ENCODE data around the gene RNF150. TPM values are rescaled to one million over a fixed set of nuclear protein-coding genes. Genes with fewer than 3 reads are reported as not detected.

RNF150 gene
- total RNA-seq, 1 experiment from 2014 or later = 1.3 TPM

DNA sequence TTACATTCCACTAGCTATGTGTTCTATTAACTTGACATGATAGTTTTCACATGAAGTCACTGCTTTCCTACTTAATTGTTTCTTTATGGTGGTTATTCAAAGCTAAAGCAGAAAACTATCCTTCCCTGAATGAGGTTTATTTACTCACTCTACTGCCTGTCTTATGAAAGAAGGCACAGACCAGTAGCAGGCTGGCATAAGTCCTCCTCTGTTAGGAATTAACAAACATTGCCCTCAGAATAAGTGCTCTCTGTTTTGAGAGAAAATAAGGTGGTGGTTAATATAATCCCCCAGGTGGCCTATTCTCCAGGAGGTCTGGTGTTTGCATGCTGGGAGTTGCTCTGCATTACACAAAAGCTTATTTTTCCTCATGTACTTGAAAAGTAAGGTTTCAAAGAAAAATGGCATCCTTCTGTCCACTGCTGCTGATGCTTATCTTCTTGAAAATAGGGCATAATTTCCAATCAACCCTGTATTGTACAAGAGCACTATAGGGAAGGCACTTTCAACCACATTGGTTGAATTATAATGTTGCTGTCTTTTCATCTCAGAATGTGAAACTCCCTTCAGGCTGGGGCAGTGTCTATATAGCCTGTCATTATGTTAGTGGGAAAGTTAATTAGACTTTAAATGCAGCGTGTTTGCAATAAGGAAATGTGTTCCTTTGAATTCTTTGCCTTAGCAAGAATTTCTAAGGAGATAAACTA, 257.4 kb downstream of the RNF150 start:
- no peaks in the 10 kb centered on the region for H3K36me3 ChIP-seq (ENCODE audit: control insufficient read depth, insufficient read depth, low read length)
- H3K4me3 ChIP-seq (ENCODE audit: low read depth in 2 of 2, low read length in 2 of 2) = no peak overlapping the region
- intact Hi-C loops (cut with micrococcal nuclease; ENCODE audit: unreplicated experiment) = no loop called here
- H3K27me3 ChIP-seq (ENCODE audit: control insufficient read depth, insufficient read depth, low read length) = peaks cover 2% of the 10 kb centered on the region; the same call in 1 of the 2 replicates
- no peak for DNase-seq (ENCODE audit: low read depth, low spot score)
- no peak for TF ChIP-seq TCF7L2 (IDR thresholded peaks at IDR 0.05; ENCODE audit: low read depth, low read length)
- ChIA-PET CTCF (no interaction called here), POLR2A (no interaction called here)
- no peaks in the 10 kb centered on the region for H3K9me3 ChIP-seq (ENCODE audit: control insufficient read depth, insufficient read depth, low read depth, low read length)
- H3K27ac ChIP-seq (ENCODE audit: low read length) = no peak overlapping the region
- H3K4me1 ChIP-seq (ENCODE audit: control insufficient read depth, insufficient read depth, low read length) = no peaks in the 10 kb centered on the region
- in situ Hi-C loops (cut with HindIII; ENCODE audit: low pct_unique_long_range_greater_than_20kb, low sequenced_read_pairs) = no loop called here
- BruUV-seq (replicated peaks) = no TSS peak
- no peak for ATAC-seq

DNA sequence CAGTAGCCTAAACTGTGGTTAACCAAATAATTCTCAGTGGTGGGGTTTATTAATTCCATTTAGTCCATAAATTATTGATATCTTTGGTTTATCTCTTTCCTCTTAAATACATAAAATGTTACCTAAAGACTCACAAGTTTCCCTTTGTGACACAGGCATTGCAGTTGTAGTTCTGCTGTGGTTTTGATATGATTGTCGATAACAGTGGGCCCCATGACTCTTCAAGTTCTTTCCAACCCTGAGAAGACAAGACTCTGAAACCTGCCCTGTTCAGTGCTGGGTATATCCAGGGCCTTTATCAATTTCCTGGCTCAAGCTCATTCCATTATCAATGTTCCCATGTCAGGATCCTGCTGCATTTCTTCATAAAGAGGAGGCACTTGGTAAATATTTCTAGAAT, 259.2 kb downstream of the RNF150 start:
- POLR2A ChIA-PET = no interaction called here
- H3K36me3 ChIP-seq (ENCODE audit: control insufficient read depth, insufficient read depth, low read length) = no peaks in the 10 kb centered on the region
- H3K27me3 ChIP-seq (ENCODE audit: control insufficient read depth, insufficient read depth, low read length) = peaks cover 2% of the 10 kb centered on the region; the same call in 1 of the 2 replicates
- H3K4me3 ChIP-seq (ENCODE audit: low read depth in 2 of 2, low read length in 2 of 2) = no peak overlapping the region
- no TSS peak for BruUV-seq (replicated peaks)
- H3K27ac ChIP-seq (ENCODE audit: low read length) = no peak overlapping the region
- no peaks in the 10 kb centered on the region for H3K4me1 ChIP-seq (ENCODE audit: control insufficient read depth, insufficient read depth, low read length)
- ATAC-seq (no peak), DNase-seq (ENCODE audit: low read depth, low spot score) (no peak)
- TF ChIP-seq POLR2AphosphoS5 (IDR thresholded peaks at IDR 0.05; ENCODE audit: low read depth, low read length) (no peak), TCF7L2 (IDR thresholded peaks at IDR 0.05; ENCODE audit: low read depth, low read length) (no peak), SIN3A (IDR thresholded peaks at IDR 0.05; ENCODE audit: borderline replicate concordance, insufficient read depth, low read depth, low read length) (no peak)
- TF ChIP-seq, protein P1, sequence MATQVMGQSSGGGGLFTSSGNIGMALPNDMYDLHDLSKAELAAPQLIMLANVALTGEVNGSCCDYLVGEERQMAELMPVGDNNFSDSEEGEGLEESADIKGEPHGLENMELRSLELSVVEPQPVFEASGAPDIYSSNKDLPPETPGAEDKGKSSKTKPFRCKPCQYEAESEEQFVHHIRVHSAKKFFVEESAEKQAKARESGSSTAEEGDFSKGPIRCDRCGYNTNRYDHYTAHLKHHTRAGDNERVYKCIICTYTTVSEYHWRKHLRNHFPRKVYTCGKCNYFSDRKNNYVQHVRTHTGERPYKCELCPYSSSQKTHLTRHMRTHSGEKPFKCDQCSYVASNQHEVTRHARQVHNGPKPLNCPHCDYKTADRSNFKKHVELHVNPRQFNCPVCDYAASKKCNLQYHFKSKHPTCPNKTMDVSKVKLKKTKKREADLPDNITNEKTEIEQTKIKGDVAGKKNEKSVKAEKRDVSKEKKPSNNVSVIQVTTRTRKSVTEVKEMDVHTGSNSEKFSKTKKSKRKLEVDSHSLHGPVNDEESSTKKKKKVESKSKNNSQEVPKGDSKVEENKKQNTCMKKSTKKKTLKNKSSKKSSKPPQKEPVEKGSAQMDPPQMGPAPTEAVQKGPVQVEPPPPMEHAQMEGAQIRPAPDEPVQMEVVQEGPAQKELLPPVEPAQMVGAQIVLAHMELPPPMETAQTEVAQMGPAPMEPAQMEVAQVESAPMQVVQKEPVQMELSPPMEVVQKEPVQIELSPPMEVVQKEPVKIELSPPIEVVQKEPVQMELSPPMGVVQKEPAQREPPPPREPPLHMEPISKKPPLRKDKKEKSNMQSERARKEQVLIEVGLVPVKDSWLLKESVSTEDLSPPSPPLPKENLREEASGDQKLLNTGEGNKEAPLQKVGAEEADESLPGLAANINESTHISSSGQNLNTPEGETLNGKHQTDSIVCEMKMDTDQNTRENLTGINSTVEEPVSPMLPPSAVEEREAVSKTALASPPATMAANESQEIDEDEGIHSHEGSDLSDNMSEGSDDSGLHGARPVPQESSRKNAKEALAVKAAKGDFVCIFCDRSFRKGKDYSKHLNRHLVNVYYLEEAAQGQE (IDR thresholded peaks at IDR 0.05; ENCODE audit: insufficient read depth in 1 of 2, low read depth in 2 of 2, low read length in 1 of 2) = no peak
- TF ChIP-seq, protein P2, sequence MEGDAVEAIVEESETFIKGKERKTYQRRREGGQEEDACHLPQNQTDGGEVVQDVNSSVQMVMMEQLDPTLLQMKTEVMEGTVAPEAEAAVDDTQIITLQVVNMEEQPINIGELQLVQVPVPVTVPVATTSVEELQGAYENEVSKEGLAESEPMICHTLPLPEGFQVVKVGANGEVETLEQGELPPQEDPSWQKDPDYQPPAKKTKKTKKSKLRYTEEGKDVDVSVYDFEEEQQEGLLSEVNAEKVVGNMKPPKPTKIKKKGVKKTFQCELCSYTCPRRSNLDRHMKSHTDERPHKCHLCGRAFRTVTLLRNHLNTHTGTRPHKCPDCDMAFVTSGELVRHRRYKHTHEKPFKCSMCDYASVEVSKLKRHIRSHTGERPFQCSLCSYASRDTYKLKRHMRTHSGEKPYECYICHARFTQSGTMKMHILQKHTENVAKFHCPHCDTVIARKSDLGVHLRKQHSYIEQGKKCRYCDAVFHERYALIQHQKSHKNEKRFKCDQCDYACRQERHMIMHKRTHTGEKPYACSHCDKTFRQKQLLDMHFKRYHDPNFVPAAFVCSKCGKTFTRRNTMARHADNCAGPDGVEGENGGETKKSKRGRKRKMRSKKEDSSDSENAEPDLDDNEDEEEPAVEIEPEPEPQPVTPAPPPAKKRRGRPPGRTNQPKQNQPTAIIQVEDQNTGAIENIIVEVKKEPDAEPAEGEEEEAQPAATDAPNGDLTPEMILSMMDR (IDR thresholded peaks at IDR 0.05) = no peak
- CTCF ChIA-PET = no interaction called here
- H3K9me3 ChIP-seq (ENCODE audit: control insufficient read depth, insufficient read depth, low read depth, low read length) = no peaks in the 10 kb centered on the region
- in situ Hi-C loops (cut with HindIII; ENCODE audit: low pct_unique_long_range_greater_than_20kb, low sequenced_read_pairs) (no loop called here), intact Hi-C loops (cut with micrococcal nuclease; ENCODE audit: unreplicated experiment) (no loop called here)

DNA sequence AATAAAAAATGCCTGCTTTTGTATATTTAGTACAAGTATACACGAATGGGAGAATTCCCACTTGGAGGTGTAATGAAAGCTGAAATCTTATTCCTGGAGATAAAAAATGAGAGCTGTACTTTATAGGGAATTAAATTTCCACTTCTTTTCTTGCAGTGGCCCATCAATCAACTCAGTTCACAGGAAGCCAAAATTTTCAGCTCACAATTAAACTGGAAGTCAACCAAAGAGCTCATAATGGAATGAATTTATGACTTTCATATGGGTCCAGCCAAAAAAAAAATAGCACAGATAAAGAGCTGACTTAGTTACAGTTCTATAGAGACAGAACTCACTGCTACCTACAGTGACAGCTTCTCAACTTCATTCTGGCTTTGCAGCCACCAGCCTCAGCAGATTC, 261.9 kb downstream of the RNF150 start:
- BruUV-seq (replicated peaks) = no TSS peak
- in situ Hi-C loops (cut with HindIII; ENCODE audit: low pct_unique_long_range_greater_than_20kb, low sequenced_read_pairs) (no loop called here), intact Hi-C loops (cut with micrococcal nuclease; ENCODE audit: unreplicated experiment) (no loop called here)
- H3K4me3 ChIP-seq (ENCODE audit: low read depth in 2 of 2, low read length in 2 of 2) = no peak overlapping the region
- H3K9me3 ChIP-seq (ENCODE audit: control insufficient read depth, insufficient read depth, low read depth, low read length) = no peaks in the 10 kb centered on the region
- CTCF ChIA-PET = no interaction called here
- POLR2A ChIA-PET = no interaction called here
- ATAC-seq (no peak), DNase-seq (ENCODE audit: low read depth, low spot score) (no peak)
- TF ChIP-seq TCF7L2 (IDR thresholded peaks at IDR 0.05; ENCODE audit: low read depth, low read length) (no peak), POLR2AphosphoS5 (IDR thresholded peaks at IDR 0.05; ENCODE audit: low read depth, low read length) (no peak), SIN3A (IDR thresholded peaks at IDR 0.05; ENCODE audit: borderline replicate concordance, insufficient read depth, low read depth, low read length) (no peak)
- TF ChIP-seq, protein P1 (IDR thresholded peaks at IDR 0.05; ENCODE audit: insufficient read depth in 1 of 2, low read depth in 2 of 2, low read length in 1 of 2) = no peak
- TF ChIP-seq, protein P2 (IDR thresholded peaks at IDR 0.05) = no peak
- H3K27ac ChIP-seq (ENCODE audit: low read length) = no peak overlapping the region
- no peaks in the 10 kb centered on the region; the same call in 1 of the 2 replicates for H3K27me3 ChIP-seq (ENCODE audit: control insufficient read depth, insufficient read depth, low read length)
- no peaks in the 10 kb centered on the region for H3K36me3 ChIP-seq (ENCODE audit: control insufficient read depth, insufficient read depth, low read length)
- H3K4me1 ChIP-seq (ENCODE audit: control insufficient read depth, insufficient read depth, low read length) = no peaks in the 10 kb centered on the region
